HepG2 (cell line): ENCODE data around the gene MGMT.

Experiments used
- HCFC1 ChIP-seq: fragments of 150-350 bp; IDR thresholded peaks from 2 replicates; pipeline ENCODE4 v1.6.1; 2014; ENCODE audit warnings: low read depth, low read length
- HMG20A ChIP-seq: IDR thresholded peaks from 2 replicates; pipeline ENCODE4 v1.6.1; 2016; ENCODE audit warnings: borderline replicate concordance
- NCOR1 ChIP-seq: fragments of 200-600 bp; sonication (generic); IDR thresholded peaks from 2 replicates; pipeline ENCODE4 v1.7.0; 2017; ENCODE audit warnings: antibody characterized with exemption, low read length, borderline replicate concordance
- RERE ChIP-seq: IDR thresholded peaks from 2 replicates; pipeline ENCODE4 v1.6.1; 2016; ENCODE audit warnings: low read depth, missing genetic modification reagents, missing compliant biosample characterization

- no peak for TF ChIP-seq HCFC1
- TF ChIP-seq NCOR1: no peak
- no peak for TF ChIP-seq RERE (CRISPR knock-in tag)
- no peak for TF ChIP-seq HMG20A
Measured at GRCh38 chr10:129681856-129682255, 214.8 kb downstream of the MGMT start.
